Lower leg skin (tissue), 4 donors: Measurements from ENCODE around the gene GALNT7. TPM values are rescaled to one million over a fixed set of nuclear protein-coding genes. Genes with fewer than 3 reads are reported as not detected.

ENCODE experiments used
- DNase-seq, 2 donors: peaks; one replicate each; pipeline ENCODE4 v3.0.0-alpha.2; 2019; ENCODE audit warnings: low spot score in 2 of 2
- H3K4me3 ChIP-seq: fragments of 200-600 bp; sonication (generic); 2 replicates; pipeline ENCODE4 v1.5.1; 2017; ENCODE audit warnings: mild to moderate bottlenecking, low read depth; ENCODE audit not compliant: poor library complexity, severe bottlenecking
- POLR2A ChIP-seq, 2 donors: fragments of 450-650 bp; IDR thresholded peaks; one replicate each; pipeline ENCODE4 v1.6.1; 2016 to 2017; ENCODE audit warnings: antibody characterized with exemption in 2 of 2, mild to moderate bottlenecking in 1 of 2, moderate library complexity in 1 of 2
- WGBS, 2 donors: methylation state at CpG; one replicate each; pipeline ENCODE4 v1.1.5; 2018; 5-methylcytosine and 5-hydroxymethylcytosine counted together
- intact Hi-C: fragments of 100-400 bp; cut with DNase I; formaldehyde crosslinking; loops from one replicate; pipeline ENCODE4 v1.15.0; 2023; ENCODE audit warnings: low total_unique reads
- total RNA-seq, 4 donors: library from RNA; depleted of rRNA; stranded (reverse); fragments of >200 nt; gene quantifications; one replicate each; pipeline ENCODE4 v1.1.0, GENCODE V29; 2016
- TF ChIP-seq, protein P1 (sequence below), 3 donors: fragments of 450-650 bp; IDR thresholded peaks; one replicate each; pipeline ENCODE4 v1.5.1; 2016; ENCODE audit warnings: antibody characterized with exemption in 3 of 3, mild to moderate bottlenecking in 3 of 3, moderate library complexity in 2 of 3

GALNT7 gene
- total RNA-seq, 4 donors from 2014 or later = 2.3 to 14.0 (median 12.5) TPM

- intact Hi-C loops = no loop called here
- no peak for DNase-seq
- WGBS, 2 donors = 93 to 98% methylated on average over 2 of the region's 2 CpGs
- H3K4me3 ChIP-seq = no peak overlapping the region
- TF ChIP-seq, protein P1, sequence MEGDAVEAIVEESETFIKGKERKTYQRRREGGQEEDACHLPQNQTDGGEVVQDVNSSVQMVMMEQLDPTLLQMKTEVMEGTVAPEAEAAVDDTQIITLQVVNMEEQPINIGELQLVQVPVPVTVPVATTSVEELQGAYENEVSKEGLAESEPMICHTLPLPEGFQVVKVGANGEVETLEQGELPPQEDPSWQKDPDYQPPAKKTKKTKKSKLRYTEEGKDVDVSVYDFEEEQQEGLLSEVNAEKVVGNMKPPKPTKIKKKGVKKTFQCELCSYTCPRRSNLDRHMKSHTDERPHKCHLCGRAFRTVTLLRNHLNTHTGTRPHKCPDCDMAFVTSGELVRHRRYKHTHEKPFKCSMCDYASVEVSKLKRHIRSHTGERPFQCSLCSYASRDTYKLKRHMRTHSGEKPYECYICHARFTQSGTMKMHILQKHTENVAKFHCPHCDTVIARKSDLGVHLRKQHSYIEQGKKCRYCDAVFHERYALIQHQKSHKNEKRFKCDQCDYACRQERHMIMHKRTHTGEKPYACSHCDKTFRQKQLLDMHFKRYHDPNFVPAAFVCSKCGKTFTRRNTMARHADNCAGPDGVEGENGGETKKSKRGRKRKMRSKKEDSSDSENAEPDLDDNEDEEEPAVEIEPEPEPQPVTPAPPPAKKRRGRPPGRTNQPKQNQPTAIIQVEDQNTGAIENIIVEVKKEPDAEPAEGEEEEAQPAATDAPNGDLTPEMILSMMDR (IDR thresholded peaks at IDR 0.05) = no peak
- no peak for TF ChIP-seq POLR2A (IDR thresholded peaks at IDR 0.05)
Measured at GRCh38 chr4:173174184-173174583, 5.6 kb downstream of the GALNT7 start.

GRCh38 chr4:173174594-173175012, 6.0 kb downstream of the GALNT7 start:
- 83 to 86% methylated on average over 3 of the region's 3 CpGs for WGBS, 2 donors
- intact Hi-C loops = no loop called here

GRCh38 chr4:173176010-173176409, 7.4 kb downstream of the GALNT7 start:
- intact Hi-C loops = no loop called here
- no peak overlapping the region for H3K4me3 ChIP-seq
- DNase-seq = no peak
- no peak for TF ChIP-seq POLR2A (IDR thresholded peaks at IDR 0.05)
- TF ChIP-seq, protein P1 (IDR thresholded peaks at IDR 0.05) = no peak
- WGBS, 2 donors = 94% methylated on average over 6 of the region's 6 CpGs

More at GRCh38 chr4:173174594-173175012, 6.0 kb downstream of the GALNT7 start:
- TF ChIP-seq, protein P1 (IDR thresholded peaks at IDR 0.05) = no peak
- no peak for TF ChIP-seq POLR2A (IDR thresholded peaks at IDR 0.05)
- H3K4me3 ChIP-seq = no peak overlapping the region
- DNase-seq = no peak

DNA sequence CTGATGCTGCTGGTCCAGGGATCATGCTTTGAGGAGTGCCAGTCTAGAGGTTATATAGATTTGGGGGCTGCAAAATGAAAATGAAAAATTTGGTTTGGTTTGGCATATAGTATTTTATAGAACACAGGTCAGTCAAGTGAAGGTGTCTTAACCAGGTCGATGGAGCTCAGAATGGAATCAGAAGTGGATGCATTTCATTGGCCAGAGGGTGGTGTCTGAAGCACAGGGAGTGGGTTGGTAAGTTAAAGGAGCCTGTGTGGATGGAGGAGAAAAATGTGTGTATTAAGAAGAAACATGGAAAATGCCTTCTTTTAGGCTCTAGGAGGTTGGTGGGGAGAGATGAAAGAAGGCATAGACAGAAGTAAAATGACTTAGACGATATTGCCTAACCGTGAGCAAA, 8.6 kb downstream of the GALNT7 start:
- no peak for TF ChIP-seq POLR2A (IDR thresholded peaks at IDR 0.05)
- TF ChIP-seq, protein P1 (IDR thresholded peaks at IDR 0.05) = no peak
- 74 to 82% methylated on average over 3 of the region's 3 CpGs for WGBS, 2 donors
- DNase-seq = no peak
- H3K4me3 ChIP-seq = no peak overlapping the region
- intact Hi-C loops = no loop called here

DNA sequence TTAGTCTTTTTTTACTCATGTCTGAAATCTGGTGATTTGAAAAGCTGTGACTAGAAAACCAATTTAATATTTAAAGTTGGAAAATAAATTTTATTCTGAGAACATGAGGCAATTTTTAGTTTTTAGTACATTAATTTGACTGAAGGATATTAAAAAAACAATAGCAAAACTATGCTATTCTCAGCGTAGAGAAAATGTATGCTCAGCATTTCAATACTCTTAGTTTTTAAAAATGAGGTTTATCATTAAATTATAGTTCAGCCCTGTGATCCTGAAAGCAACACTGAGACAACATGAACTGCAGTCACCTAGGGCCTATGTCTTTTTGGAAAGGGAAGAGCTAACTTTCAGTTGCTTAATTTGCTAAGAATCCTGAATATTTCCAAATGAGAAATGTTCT, 9.5 kb downstream of the GALNT7 start:
- WGBS, 2 donors = 91% methylated on average over 1 of the region's 1 CpG
- no peak overlapping the region for H3K4me3 ChIP-seq
- DNase-seq = no peak
- TF ChIP-seq, protein P1 (IDR thresholded peaks at IDR 0.05) = no peak
- no peak for TF ChIP-seq POLR2A (IDR thresholded peaks at IDR 0.05)
- intact Hi-C loops = no loop called here

- DNase-seq = no peak
- intact Hi-C loops = no loop called here
- H3K4me3 ChIP-seq = no peak overlapping the region
- 89 to 91% methylated on average over 3 of the region's 3 CpGs for WGBS, 2 donors
- TF ChIP-seq, protein P1 (IDR thresholded peaks at IDR 0.05) = no peak
- TF ChIP-seq POLR2A (IDR thresholded peaks at IDR 0.05) = no peak
Measured at GRCh38 chr4:173181848-173182247, 13.2 kb downstream of the GALNT7 start.
